Mammary epithelial cell (primary cell): ENCODE data around the gene CKAP2L.

Experiments used
- CTCF ChIP-seq, 2 donors: IDR thresholded peaks in 1 of 2; conservative IDR thresholded peaks in 1 of 2; 2 replicates each; pipeline ENCODE4 v1.5.1; 2011 to 2012; ENCODE audit warnings: inconsistent platforms in 2 of 2, low read length in 2 of 2, mild to moderate bottlenecking in 2 of 2, control low read depth in 1 of 2, low read depth in 1 of 2; ENCODE audit not compliant: insufficient read depth in 1 of 2; ENCODE audit errors: extremely low read depth in 1 of 2
- EZH2 ChIP-seq: IDR thresholded peaks from 2 replicates; pipeline ENCODE4 v1.6.1; 2012; ENCODE audit warnings: low read length, inconsistent platforms, borderline replicate concordance

- TF ChIP-seq CTCF (conservative IDR thresholded peaks at IDR 0.05 in 1 of 2, IDR thresholded peaks at IDR 0.05 in 1 of 2; ENCODE audit: extremely low read depth in 1 of 2, insufficient read depth in 1 of 2, low read depth in 1 of 2, low read length in 2 of 2) (no peak), EZH2 (no peak)
Observed at GRCh38 chr2:112757265-112757664, 7.1 kb downstream of the CKAP2L start.
